Thyroid gland (tissue), 4 donors: ENCODE results near the gene LIMS1. TPM values are rescaled to one million over a fixed set of nuclear protein-coding genes. Genes with fewer than 3 reads are reported as not detected.
"Not testable (repeated sequence)": the region's sequence is repeated elsewhere in the genome, so short reads cannot be mapped to it uniquely, and the experiment has no call there.

Experiments used
- DNase-seq, 2 donors: peaks; one replicate each; pipeline ENCODE4 v3.0.0-alpha.2; 2019
- H3K27ac ChIP-seq, 3 donors: fragments of 200-600 bp; sonication (generic); 1 replicate in 2 of 3; 2 replicates in 1 of 3; pipeline ENCODE4 v1.5.1; 2016 to 2019; ENCODE audit warnings: mild to moderate bottlenecking in 1 of 3, moderate library complexity in 1 of 3
- H3K27me3 ChIP-seq: fragments of 200-600 bp; sonication (generic); one replicate; pipeline ENCODE4 v1.5.1; 2019
- H3K36me3 ChIP-seq, 2 donors: fragments of 200-600 bp; sonication (generic); one replicate each; pipeline ENCODE4 v1.5.1; 2016 to 2019
- H3K4me1 ChIP-seq, 2 donors: fragments of 200-600 bp; sonication (generic); one replicate each; pipeline ENCODE4 v1.5.1; 2017 to 2019
- H3K4me3 ChIP-seq, 3 donors: fragments of 200-600 bp; sonication (generic); replicated peaks in 1 of 3; 1 replicate in 2 of 3; 2 replicates in 1 of 3; pipeline ENCODE4 v1.5.1; 2016; ENCODE audit warnings: mild to moderate bottlenecking in 1 of 3
- H3K9me3 ChIP-seq: fragments of 200-600 bp; sonication (generic); one replicate; pipeline ENCODE4 v1.5.1; 2017
- POLR2A ChIP-seq, 2 donors: fragments of 450-650 bp; IDR thresholded peaks; one replicate each; pipeline ENCODE4 v1.6.1; 2017; ENCODE audit warnings: antibody characterized with exemption in 2 of 2, mild to moderate bottlenecking in 2 of 2, moderate library complexity in 1 of 2
- WGBS, 2 donors: methylation state at CpG; one replicate each; pipeline ENCODE4 v1.1.5; 2017; 5-methylcytosine and 5-hydroxymethylcytosine counted together
- intact Hi-C: fragments of 100-400 bp; cut with DNase I; formaldehyde crosslinking; loops from one replicate; pipeline ENCODE4 v1.15.1; 2023
- total RNA-seq, 4 donors: library from RNA; depleted of rRNA; stranded (reverse); fragments of >200 nt; gene quantifications; one replicate each; pipeline ENCODE4 v1.2.3, GENCODE V29; 2016
- TF ChIP-seq, protein P1 (sequence below), 6 experiments: fragments of 200-600 bp in 3 of 6; fragments of 450-650 bp in 3 of 6; sonication (generic) in 3 of 6; IDR thresholded peaks; one replicate each; pipeline ENCODE4 v1.5.1; 2016 to 2019; ENCODE audit warnings: antibody characterized with exemption in 6 of 6, mild to moderate bottlenecking in 2 of 6, inconsistent platforms in 1 of 6, moderate library complexity in 1 of 6

Gene LIMS1
- total RNA-seq, 4 donors from 2014 or later: 73.1 to 117 (median 92.5) TPM

DNA sequence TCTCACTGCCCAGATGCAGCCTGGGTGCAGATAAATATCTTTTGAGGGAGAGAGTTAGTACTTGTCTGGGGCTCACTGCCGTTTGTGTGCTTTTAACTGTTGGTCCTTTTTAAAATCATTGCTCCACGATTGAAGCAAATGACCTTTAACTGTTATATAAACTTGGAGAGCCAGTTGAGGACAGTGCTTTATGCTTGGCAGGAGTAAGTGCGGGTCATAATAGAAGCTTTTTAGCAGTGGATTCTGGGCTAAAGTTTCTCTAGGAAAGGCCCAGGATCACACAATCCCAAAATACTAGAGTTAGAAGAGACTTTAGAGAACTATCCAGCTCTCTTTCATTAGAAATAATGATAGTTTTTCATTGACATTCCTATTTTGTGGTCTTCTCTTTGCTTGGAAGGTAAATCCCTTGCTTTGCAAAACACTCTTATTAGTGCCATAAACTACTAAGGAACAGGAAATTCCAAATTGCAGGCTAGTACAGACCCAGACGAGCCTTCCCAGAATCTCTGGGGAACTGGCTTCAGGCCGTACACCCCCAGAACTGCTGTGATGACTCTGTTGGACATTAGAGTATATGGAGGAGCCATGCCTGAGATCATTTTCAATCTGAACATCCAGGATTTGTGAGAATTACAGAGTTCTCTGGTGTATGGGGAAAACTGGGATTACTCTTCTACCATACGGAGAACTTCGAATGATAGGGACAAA, 19.1 kb downstream of the LIMS1 start:
- peak in 1 of 2 donors; percentile 4 for DNase-seq
- Histone ChIP-seq H3K4me3 (no peak overlapping the region), H3K4me1 (peaks cover 31 to 32% of the 10 kb centered on the region in 2 donors), H3K27me3 (no peaks in the 10 kb centered on the region), H3K36me3 (no peaks in the 10 kb centered on the region), H3K27ac (peak overlapping the region; percentile 31 to 68 (median 52)), H3K9me3 (no peaks in the 10 kb centered on the region)
- TF ChIP-seq, protein P1, sequence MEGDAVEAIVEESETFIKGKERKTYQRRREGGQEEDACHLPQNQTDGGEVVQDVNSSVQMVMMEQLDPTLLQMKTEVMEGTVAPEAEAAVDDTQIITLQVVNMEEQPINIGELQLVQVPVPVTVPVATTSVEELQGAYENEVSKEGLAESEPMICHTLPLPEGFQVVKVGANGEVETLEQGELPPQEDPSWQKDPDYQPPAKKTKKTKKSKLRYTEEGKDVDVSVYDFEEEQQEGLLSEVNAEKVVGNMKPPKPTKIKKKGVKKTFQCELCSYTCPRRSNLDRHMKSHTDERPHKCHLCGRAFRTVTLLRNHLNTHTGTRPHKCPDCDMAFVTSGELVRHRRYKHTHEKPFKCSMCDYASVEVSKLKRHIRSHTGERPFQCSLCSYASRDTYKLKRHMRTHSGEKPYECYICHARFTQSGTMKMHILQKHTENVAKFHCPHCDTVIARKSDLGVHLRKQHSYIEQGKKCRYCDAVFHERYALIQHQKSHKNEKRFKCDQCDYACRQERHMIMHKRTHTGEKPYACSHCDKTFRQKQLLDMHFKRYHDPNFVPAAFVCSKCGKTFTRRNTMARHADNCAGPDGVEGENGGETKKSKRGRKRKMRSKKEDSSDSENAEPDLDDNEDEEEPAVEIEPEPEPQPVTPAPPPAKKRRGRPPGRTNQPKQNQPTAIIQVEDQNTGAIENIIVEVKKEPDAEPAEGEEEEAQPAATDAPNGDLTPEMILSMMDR (IDR thresholded peaks at IDR 0.05): no peak
- no peak for TF ChIP-seq POLR2A (IDR thresholded peaks at IDR 0.05)
- intact Hi-C loops: no loop called here
- 46 to 48% methylated on average over 7 of the region's 7 CpGs for WGBS, 2 donors

DNA sequence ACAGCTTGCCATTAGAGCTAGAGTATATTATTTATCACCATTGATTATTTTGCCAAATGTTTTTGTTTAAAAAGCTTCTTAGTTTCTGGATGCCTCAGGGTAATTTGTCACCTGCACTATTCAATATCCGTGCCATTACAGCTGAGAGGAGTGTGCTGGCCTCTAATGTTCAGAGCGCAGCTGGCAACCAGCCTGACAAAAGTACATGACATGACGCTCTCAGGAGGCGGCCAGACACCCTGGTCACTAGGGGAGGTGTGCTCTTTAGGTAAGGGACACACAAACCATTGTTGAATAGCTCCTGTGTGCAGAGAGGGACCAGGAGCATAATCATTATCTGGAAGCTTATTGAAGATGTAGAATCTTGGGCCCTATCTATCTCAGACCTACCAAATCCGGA, 20.3 kb downstream of the LIMS1 start:
- H3K27ac ChIP-seq: peak overlapping the region in 1 of 3 donors; percentile 68
- peaks cover 31 to 32% of the 10 kb centered on the region in 2 donors for H3K4me1 ChIP-seq
- H3K36me3 ChIP-seq: no peaks in the 10 kb centered on the region
- no peak for DNase-seq
- TF ChIP-seq, protein P1 (IDR thresholded peaks at IDR 0.05): no peak
- intact Hi-C loops: no loop called here
- H3K9me3 ChIP-seq: no peaks in the 10 kb centered on the region
- H3K4me3 ChIP-seq: no peak overlapping the region
- WGBS, 2 donors: 89 to 91% methylated on average over 5 of the region's 5 CpGs
- no peaks in the 10 kb centered on the region for H3K27me3 ChIP-seq

DNA sequence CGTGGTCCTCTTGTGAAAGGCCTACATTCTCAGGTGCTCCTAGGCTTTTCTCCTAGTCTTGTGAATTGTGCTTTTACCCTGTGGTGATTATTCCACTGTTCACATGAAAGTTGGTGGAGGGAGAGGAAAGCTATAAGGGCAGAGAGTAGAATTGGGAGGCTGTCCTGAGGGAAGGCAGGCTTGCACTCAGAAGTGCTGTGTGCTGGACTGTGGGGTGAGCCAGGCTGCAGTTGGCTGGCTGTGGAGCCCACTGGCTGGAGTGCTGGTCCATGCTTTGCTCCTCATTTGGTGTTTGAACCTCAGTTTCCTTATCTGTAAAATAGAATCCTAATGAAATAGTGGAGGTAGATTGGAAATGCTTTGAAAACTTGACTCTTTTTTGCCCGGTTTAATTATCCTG, 21.3 kb downstream of the LIMS1 start:
- intact Hi-C loops: no loop called here
- 94 to 99% methylated on average over 2 of the region's 2 CpGs for WGBS, 2 donors
- Histone ChIP-seq H3K9me3 (no peaks in the 10 kb centered on the region), H3K27ac (peak overlapping the region in 1 of 3 donors; percentile 17), H3K27me3 (no peaks in the 10 kb centered on the region), H3K36me3 (no peaks in the 10 kb centered on the region), H3K4me1 (peaks cover 31 to 32% of the 10 kb centered on the region in 2 donors), H3K4me3 (no peak overlapping the region)
- DNase-seq: no peak
- TF ChIP-seq, protein P1 (IDR thresholded peaks at IDR 0.05): no peak
- TF ChIP-seq POLR2A (IDR thresholded peaks at IDR 0.05): no peak

DNA sequence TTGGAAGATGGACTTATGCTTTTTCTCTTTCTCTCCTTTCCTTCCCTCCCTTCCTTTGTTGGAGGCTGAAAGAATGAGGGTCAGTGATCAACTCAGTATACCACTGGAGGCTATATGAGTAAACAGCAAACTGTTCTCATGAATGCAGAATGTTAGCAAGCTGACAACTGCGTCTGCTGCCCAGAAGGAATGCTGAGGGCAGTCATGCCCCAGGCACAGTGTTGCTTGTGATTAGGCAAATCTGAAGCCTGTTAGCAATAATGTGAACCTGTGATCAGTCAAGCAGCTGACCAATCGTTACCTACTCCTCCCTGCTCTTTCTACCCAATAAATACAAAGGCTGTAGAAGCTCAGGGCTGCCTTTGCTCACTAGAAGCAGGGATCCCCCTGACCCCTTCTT, 22.3 kb downstream of the LIMS1 start:
- H3K9me3 ChIP-seq, H3K4me3 ChIP-seq, intact Hi-C loops, H3K36me3 ChIP-seq, H3K27me3 ChIP-seq: not testable (repeated sequence)
- peaks cover 31 to 40% of the 10 kb centered on the region in 2 donors for H3K4me1 ChIP-seq
- TF ChIP-seq POLR2A (IDR thresholded peaks at IDR 0.05): peak in 1 of 2 donors; percentile 24
- peak; percentile 56 to 75 for DNase-seq
- WGBS, 2 donors: 37 to 41% methylated on average over 2 of the region's 2 CpGs
- peak overlapping the region in 2 of 3 donors; percentile 43 to 64 for H3K27ac ChIP-seq

DNA sequence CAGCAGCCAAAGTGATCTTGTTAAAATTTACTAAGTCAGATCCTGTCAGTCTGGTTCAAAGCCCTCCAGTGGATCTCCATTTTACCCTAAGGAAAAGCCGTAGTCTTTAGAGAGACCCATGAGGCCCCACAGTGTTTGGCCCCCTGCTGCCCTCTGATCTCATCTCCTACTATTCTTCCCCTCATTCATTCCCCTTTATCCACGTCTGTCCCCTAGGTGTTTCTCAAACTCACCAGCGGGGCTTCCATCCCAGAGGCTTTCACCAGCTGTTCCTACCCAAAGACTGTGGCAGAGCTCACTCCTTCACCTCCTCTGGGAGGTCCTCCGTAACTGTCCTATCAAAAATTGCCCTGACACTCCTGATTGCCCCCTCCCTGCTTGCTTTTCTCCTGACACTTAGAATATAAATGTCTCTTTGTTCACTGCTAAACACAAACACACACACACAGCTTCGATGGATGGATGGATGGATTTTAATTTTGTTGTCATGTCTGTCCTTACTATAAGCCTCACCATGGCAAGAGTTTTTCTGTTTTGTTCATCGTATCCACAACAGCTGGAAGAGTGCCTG, 26.1 kb downstream of the LIMS1 start:
- no peak for DNase-seq
- TF ChIP-seq POLR2A (IDR thresholded peaks at IDR 0.05): no peak
- TF ChIP-seq, protein P1 (IDR thresholded peaks at IDR 0.05): no peak
- Histone ChIP-seq H3K27me3 (no peaks in the 10 kb centered on the region), H3K4me1 (peaks cover 11 to 13% of the 10 kb centered on the region in 2 donors), H3K36me3 (no peaks in the 10 kb centered on the region), H3K27ac (no peak overlapping the region), H3K4me3 (no peak overlapping the region), H3K9me3 (no peaks in the 10 kb centered on the region)
- WGBS, 2 donors: 82 to 86% methylated on average over 6 of the region's 6 CpGs
- intact Hi-C loops: no loop called here
